Measurements from ENCODE around the gene C7orf57.

DNA sequence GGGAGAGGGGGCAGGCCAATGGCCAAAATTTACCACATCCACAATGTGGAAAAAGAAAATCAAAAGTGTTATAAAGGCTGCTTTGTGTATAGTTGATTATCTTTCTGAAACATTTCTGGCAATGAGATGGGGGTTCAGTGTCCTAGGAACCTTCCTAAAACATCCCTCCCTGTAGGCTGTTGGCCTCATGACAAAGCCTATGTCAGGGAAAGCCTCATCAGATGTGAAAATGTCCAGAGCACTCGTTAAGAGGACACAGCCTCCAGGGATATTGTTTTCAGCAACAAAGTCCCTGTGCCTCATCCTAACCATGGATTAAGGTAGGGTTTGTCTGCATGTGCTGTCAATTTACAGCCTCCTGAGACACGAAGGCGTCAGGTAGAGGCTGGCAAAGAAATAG is 23.4 kb upstream of the C7orf57 start:
- TF ChIP-seq POLR2A (IDR thresholded peaks at IDR 0.05) = no peak
- TF ChIP-seq, protein P1, sequence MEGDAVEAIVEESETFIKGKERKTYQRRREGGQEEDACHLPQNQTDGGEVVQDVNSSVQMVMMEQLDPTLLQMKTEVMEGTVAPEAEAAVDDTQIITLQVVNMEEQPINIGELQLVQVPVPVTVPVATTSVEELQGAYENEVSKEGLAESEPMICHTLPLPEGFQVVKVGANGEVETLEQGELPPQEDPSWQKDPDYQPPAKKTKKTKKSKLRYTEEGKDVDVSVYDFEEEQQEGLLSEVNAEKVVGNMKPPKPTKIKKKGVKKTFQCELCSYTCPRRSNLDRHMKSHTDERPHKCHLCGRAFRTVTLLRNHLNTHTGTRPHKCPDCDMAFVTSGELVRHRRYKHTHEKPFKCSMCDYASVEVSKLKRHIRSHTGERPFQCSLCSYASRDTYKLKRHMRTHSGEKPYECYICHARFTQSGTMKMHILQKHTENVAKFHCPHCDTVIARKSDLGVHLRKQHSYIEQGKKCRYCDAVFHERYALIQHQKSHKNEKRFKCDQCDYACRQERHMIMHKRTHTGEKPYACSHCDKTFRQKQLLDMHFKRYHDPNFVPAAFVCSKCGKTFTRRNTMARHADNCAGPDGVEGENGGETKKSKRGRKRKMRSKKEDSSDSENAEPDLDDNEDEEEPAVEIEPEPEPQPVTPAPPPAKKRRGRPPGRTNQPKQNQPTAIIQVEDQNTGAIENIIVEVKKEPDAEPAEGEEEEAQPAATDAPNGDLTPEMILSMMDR (IDR thresholded peaks at IDR 0.05) = no peak
- TF ChIP-seq EP300 (IDR thresholded peaks at IDR 0.05; ENCODE audit: low read depth) = no peak
